Brain microvascular endothelial cell (primary cell): ENCODE results near the gene PDCD4.

Source experiments
- DNase-seq: peaks from one replicate; pipeline ENCODE4 v3.0.0-alpha.2; 2020
- H3K27ac ChIP-seq: fragments of 250-450 bp; sonication (Bioruptor Pico); 2 replicates; pipeline ENCODE4 v1.5.1; 2020; ENCODE audit warnings: mild to moderate bottlenecking, moderate library complexity
- H3K27me3 ChIP-seq: fragments of 250-450 bp; sonication (Bioruptor Pico); replicated peaks from 2 replicates; pipeline ENCODE4 v1.5.1; 2020; ENCODE audit warnings: mild to moderate bottlenecking
- H3K36me3 ChIP-seq: fragments of 250-450 bp; sonication (Bioruptor Pico); replicated peaks from 2 replicates; pipeline ENCODE4 v1.5.1; 2020; ENCODE audit warnings: mild to moderate bottlenecking
- H3K4me3 ChIP-seq: 2 replicates; pipeline ENCODE4 v1.5.1; 2011; ENCODE audit warnings: low read depth, mild to moderate bottlenecking, control low read depth, low read length, moderate library complexity
- CTCF ChIP-seq: IDR thresholded peaks from 2 replicates; pipeline ENCODE4 v1.5.1; 2011; ENCODE audit warnings: low read depth, mild to moderate bottlenecking, moderate library complexity, low read length, control low read depth, inconsistent platforms; ENCODE audit errors: missing control alignments
- in situ Hi-C: cut with HindIII; loops from 2 replicates; pipeline ENCODE4 v1.10.0; 2017; ENCODE audit warnings: low sequenced_read_pairs, low pct_ligation_motif_present

The PDCD4 gene

GRCh38 chr10:110848106-110848505 is 23.6 kb upstream of the PDCD4 start:
- Histone ChIP-seq H3K4me3 (no peak overlapping the region), H3K27me3 (no peaks in the 10 kb centered on the region), H3K27ac (no peak overlapping the region), H3K36me3 (no peaks in the 10 kb centered on the region)
- in situ Hi-C loops: no loop called here
- TF ChIP-seq CTCF: no peak
- no peak for DNase-seq

DNA sequence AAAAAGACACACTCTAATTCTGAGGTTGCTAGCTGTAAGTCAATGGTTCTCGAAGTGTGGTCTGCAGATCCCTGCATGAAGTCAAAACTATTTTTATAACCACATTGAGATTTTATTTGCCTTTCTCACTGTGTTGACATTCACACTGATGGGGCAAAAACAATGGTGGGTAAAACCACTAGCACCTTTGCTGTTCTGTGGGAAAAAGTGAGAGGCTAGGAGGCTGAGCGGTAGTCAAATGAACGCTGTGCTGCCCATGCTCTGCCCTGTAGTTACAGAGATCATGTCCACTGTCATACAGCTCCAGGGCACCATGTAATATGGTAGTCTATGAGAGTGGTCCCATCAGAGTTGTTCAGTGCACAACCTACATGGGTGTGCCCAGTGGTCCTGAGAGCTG is 21.6 kb upstream of the PDCD4 start:
- no peak overlapping the region for H3K27ac ChIP-seq
- no peaks in the 10 kb centered on the region for H3K36me3 ChIP-seq
- in situ Hi-C loops: no loop called here
- no peak for TF ChIP-seq CTCF
- no peak overlapping the region for H3K4me3 ChIP-seq
- no peaks in the 10 kb centered on the region for H3K27me3 ChIP-seq
- no peak for DNase-seq

DNA sequence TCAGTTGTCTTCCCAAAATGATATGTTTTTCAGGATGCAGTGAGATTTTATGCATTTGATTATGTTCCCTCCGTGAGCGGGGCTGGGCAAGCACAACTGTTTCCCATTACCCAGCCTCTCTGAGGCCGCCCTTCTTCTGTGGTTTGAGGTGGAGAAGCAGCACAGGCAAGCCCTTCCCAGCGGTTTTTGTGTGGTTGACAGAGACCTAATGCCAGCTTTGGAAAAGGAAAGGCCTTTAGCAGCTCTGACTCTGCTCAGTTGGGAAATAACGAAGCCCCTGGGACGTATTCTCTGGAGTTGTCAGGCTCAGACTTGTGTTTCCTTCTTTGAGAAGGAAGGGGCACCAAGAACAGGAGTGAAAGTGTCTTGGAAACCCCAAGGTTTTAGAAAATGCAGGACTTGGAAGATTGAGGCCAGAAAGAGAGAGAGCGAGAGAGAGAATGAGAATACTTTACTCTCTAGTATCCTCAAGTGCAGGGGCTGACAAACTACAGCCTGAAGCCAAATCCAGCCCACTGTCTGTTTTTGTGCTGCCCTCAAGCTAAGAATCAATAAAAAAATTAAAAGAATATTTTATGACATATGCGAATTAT is 20.6 kb upstream of the PDCD4 start:
- Histone ChIP-seq H3K27ac (no peak overlapping the region), H3K27me3 (no peaks in the 10 kb centered on the region), H3K36me3 (no peaks in the 10 kb centered on the region), H3K4me3 (no peak overlapping the region)
- in situ Hi-C loops: no loop called here
- no peak for TF ChIP-seq CTCF
- no peak for DNase-seq

GRCh38 chr10:110852255-110852896 is 19.4 kb upstream of the PDCD4 start:
- Histone ChIP-seq H3K27me3 (no peaks in the 10 kb centered on the region), H3K27ac (no peak overlapping the region)

GRCh38 chr10:110852947-110853346 is 18.8 kb upstream of the PDCD4 start:
- H3K27ac ChIP-seq: no peak overlapping the region
- no peak overlapping the region for H3K4me3 ChIP-seq
- no peaks in the 10 kb centered on the region for H3K36me3 ChIP-seq
- no peaks in the 10 kb centered on the region for H3K27me3 ChIP-seq
- DNase-seq: no peak
- in situ Hi-C loops: no loop called here
- no peak for TF ChIP-seq CTCF

More at GRCh38 chr10:110852255-110852896, 19.4 kb upstream of the PDCD4 start:
- in situ Hi-C loops: no loop called here
- Histone ChIP-seq H3K36me3 (no peaks in the 10 kb centered on the region), H3K4me3 (no peak overlapping the region)
- no peak for TF ChIP-seq CTCF
- DNase-seq: peak; percentile 38

DNA sequence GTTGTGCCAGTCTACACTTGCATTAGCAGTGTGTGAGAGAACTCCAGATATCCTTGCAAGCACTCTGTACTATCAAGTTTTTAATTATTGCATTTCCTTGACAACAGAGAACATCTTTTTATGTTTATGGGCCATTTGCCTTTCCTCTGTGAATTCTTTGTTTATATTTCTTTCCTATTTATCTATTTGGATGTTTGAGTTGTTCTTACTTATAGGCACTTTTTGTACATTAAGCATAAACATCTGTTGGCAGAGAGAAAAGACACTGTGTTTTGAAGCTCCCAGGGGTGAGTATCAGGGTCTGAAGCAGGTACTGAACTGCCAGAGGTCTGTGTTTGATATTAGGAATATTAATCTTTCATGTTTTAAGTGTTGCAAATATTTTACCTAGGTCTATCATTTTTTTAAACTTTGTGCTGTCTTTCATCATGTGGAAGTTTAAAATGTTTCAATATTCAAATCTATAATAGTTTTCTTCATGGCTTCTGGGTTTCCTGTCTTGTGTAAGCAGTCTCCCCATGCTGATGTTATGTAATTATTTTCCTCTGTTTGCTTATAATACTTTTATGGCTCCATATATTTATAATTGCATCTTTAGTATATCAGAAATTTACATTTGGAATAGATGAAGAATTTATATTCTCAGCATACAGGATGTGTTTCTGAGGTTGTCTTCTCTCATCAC is 17.7 kb upstream of the PDCD4 start:
- H3K27ac ChIP-seq: no peak overlapping the region
- TF ChIP-seq CTCF: no peak
- no peaks in the 10 kb centered on the region for H3K27me3 ChIP-seq
- in situ Hi-C loops: no loop called here
- no peaks in the 10 kb centered on the region for H3K36me3 ChIP-seq
- no peak overlapping the region for H3K4me3 ChIP-seq
- no peak for DNase-seq
